Measurements from ENCODE around the gene NOSTRIN.

Gene NOSTRIN

GRCh38 chr2:168784993-168785392, 17.4 kb upstream of the NOSTRIN start:
- no peak overlapping the region for H3K18ac ChIP-seq (ENCODE audit: low read length)
- WGBS (ENCODE audit: extremely low coverage, insufficient coverage, insufficient read length): no CpG with 5 or more reads among the region's 3 CpGs
- H2AFZ ChIP-seq (ENCODE audit: insufficient read depth, low read length, poor library complexity): no peak overlapping the region
- DNase-seq: no peak
- H3K14ac ChIP-seq (ENCODE audit: low read length): no peak overlapping the region
- no peak overlapping the region for H3K23ac ChIP-seq (ENCODE audit: low read length)
- no peak overlapping the region for H3K4ac ChIP-seq (ENCODE audit: low read depth, low read length)
- no peak overlapping the region for H4K91ac ChIP-seq (ENCODE audit: low read depth, low read length)
- H3K79me2 ChIP-seq (ENCODE audit: control insufficient read depth, insufficient read depth, low read length, poor library complexity): no peaks in the 10 kb centered on the region
- no peak overlapping the region for H4K12ac ChIP-seq (ENCODE audit: low read depth, low read length)
- H3K4me1 ChIP-seq (ENCODE audit: control insufficient read depth in 1 of 2, insufficient read depth in 2 of 2, low read length in 2 of 2): peaks cover 2 to 3% of the 10 kb centered on the region in 2 experiments
- no peaks in the 10 kb centered on the region for H3K27me3 ChIP-seq (ENCODE audit: insufficient read depth, low read length)
- no peak overlapping the region for H3K9ac ChIP-seq (ENCODE audit: low read length)
- no peak overlapping the region for H2BK12ac ChIP-seq (ENCODE audit: low read length)
- no peak overlapping the region for H3K4me2 ChIP-seq (ENCODE audit: low read length)
- no peak overlapping the region for H3K4me3 ChIP-seq (ENCODE audit: low read depth, low read length)
- H3K27ac ChIP-seq (ENCODE audit: low read depth, low read length): no peak overlapping the region
- H3K9me3 ChIP-seq (ENCODE audit: insufficient read depth, low read depth, low read length): peaks cover 2% of the 10 kb centered on the region
- H3K36me3 ChIP-seq (ENCODE audit: control insufficient read depth in 1 of 2, insufficient read depth in 2 of 2, low read length in 2 of 2): no peaks in the 10 kb centered on the region
- no peak overlapping the region for H2BK5ac ChIP-seq (ENCODE audit: low read depth, low read length, poor library complexity)
- no peak overlapping the region for H2AK5ac ChIP-seq (ENCODE audit: low read length)
- H2BK120ac ChIP-seq (ENCODE audit: insufficient read depth, low read length, poor library complexity): no peak overlapping the region
- H4K8ac ChIP-seq (ENCODE audit: low read depth, low read length): no peak overlapping the region
- no peaks in the 10 kb centered on the region for H3K79me1 ChIP-seq (ENCODE audit: low read length)

GRCh38 chr2:168787098-168787781, 15.2 kb upstream of the NOSTRIN start:
- no peak overlapping the region for H2AK5ac ChIP-seq (ENCODE audit: low read length)
- peaks cover 0 to 2% of the 10 kb centered on the region in 2 experiments for H3K4me1 ChIP-seq (ENCODE audit: control insufficient read depth in 1 of 2, insufficient read depth in 2 of 2, low read length in 2 of 2)
- WGBS (ENCODE audit: extremely low coverage, insufficient coverage, insufficient read length): no CpG with 5 or more reads among the region's 3 CpGs
- H3K27ac ChIP-seq (ENCODE audit: low read depth, low read length): no peak overlapping the region
- H2BK12ac ChIP-seq (ENCODE audit: low read length): no peak overlapping the region
- no peak overlapping the region for H2AFZ ChIP-seq (ENCODE audit: insufficient read depth, low read length, poor library complexity)
- no peaks in the 10 kb centered on the region for H3K27me3 ChIP-seq (ENCODE audit: insufficient read depth, low read length)
- no peak overlapping the region for H2BK5ac ChIP-seq (ENCODE audit: low read depth, low read length, poor library complexity)
- H3K4me2 ChIP-seq (ENCODE audit: low read length): no peak overlapping the region
- no peak overlapping the region for H4K12ac ChIP-seq (ENCODE audit: low read depth, low read length)
- DNase-seq: peak in 1 of 2 donors; percentile 67
- H3K79me1 ChIP-seq (ENCODE audit: low read length): no peaks in the 10 kb centered on the region
- H3K79me2 ChIP-seq (ENCODE audit: control insufficient read depth, insufficient read depth, low read length, poor library complexity): no peaks in the 10 kb centered on the region
- no peak overlapping the region for H3K4me3 ChIP-seq (ENCODE audit: low read depth, low read length)
- H3K23ac ChIP-seq (ENCODE audit: low read length): peak overlapping the region; percentile 79
- no peak overlapping the region for H3K4ac ChIP-seq (ENCODE audit: low read depth, low read length)
- peaks cover 2% of the 10 kb centered on the region for H3K9me3 ChIP-seq (ENCODE audit: insufficient read depth, low read depth, low read length)
- H3K9ac ChIP-seq (ENCODE audit: low read length): no peak overlapping the region
- H2BK120ac ChIP-seq (ENCODE audit: insufficient read depth, low read length, poor library complexity): no peak overlapping the region
- H4K8ac ChIP-seq (ENCODE audit: low read depth, low read length): no peak overlapping the region
- no peak overlapping the region for H3K14ac ChIP-seq (ENCODE audit: low read length)
- no peak overlapping the region for H4K91ac ChIP-seq (ENCODE audit: low read depth, low read length)
- H3K18ac ChIP-seq (ENCODE audit: low read length): no peak overlapping the region
- H3K36me3 ChIP-seq (ENCODE audit: control insufficient read depth in 1 of 2, insufficient read depth in 2 of 2, low read length in 2 of 2): no peaks in the 10 kb centered on the region

- DNase-seq: no peak
- no peaks in the 10 kb centered on the region for H3K79me1 ChIP-seq (ENCODE audit: low read length)
Measured at GRCh38 chr2:168787782-168788376, 14.6 kb upstream of the NOSTRIN start.

GRCh38 chr2:168789776-168790175, 12.7 kb upstream of the NOSTRIN start:
- Histone ChIP-seq H2AFZ (ENCODE audit: insufficient read depth, low read length, poor library complexity) (no peak overlapping the region), H2BK12ac (ENCODE audit: low read length) (no peak overlapping the region), H3K18ac (ENCODE audit: low read length) (no peak overlapping the region), H3K36me3 (ENCODE audit: control insufficient read depth in 1 of 2, insufficient read depth in 2 of 2, low read length in 2 of 2) (no peaks in the 10 kb centered on the region), H2BK120ac (ENCODE audit: insufficient read depth, low read length, poor library complexity) (no peak overlapping the region), H2BK5ac (ENCODE audit: low read depth, low read length, poor library complexity) (no peak overlapping the region), H3K79me1 (ENCODE audit: low read length) (no peaks in the 10 kb centered on the region), H3K79me2 (ENCODE audit: control insufficient read depth, insufficient read depth, low read length, poor library complexity) (no peaks in the 10 kb centered on the region), H4K8ac (ENCODE audit: low read depth, low read length) (no peak overlapping the region), H3K23ac (ENCODE audit: low read length) (no peak overlapping the region), H3K9me3 (ENCODE audit: insufficient read depth, low read depth, low read length) (peaks cover 2% of the 10 kb centered on the region), H3K4me2 (ENCODE audit: low read length) (no peak overlapping the region), H3K4ac (ENCODE audit: low read depth, low read length) (no peak overlapping the region), H3K27ac (ENCODE audit: low read depth, low read length) (no peak overlapping the region), H3K27me3 (ENCODE audit: insufficient read depth, low read length) (no peaks in the 10 kb centered on the region), H3K4me1 (ENCODE audit: control insufficient read depth in 1 of 2, insufficient read depth in 2 of 2, low read length in 2 of 2) (peaks cover 0 to 2% of the 10 kb centered on the region in 2 experiments), H3K9ac (ENCODE audit: low read length) (no peak overlapping the region), H4K12ac (ENCODE audit: low read depth, low read length) (no peak overlapping the region), H3K4me3 (ENCODE audit: low read depth, low read length) (no peak overlapping the region), H3K14ac (ENCODE audit: low read length) (no peak overlapping the region), H4K91ac (ENCODE audit: low read depth, low read length) (no peak overlapping the region), H2AK5ac (ENCODE audit: low read length) (no peak overlapping the region)
- no peak for DNase-seq
- no CpG with 5 or more reads among the region's 7 CpGs for WGBS (ENCODE audit: extremely low coverage, insufficient coverage, insufficient read length)

More at GRCh38 chr2:168787782-168788376, 14.6 kb upstream of the NOSTRIN start:
- H2BK5ac ChIP-seq (ENCODE audit: low read depth, low read length, poor library complexity): no peak overlapping the region
- H2BK120ac ChIP-seq (ENCODE audit: insufficient read depth, low read length, poor library complexity): no peak overlapping the region
- no peaks in the 10 kb centered on the region for H3K36me3 ChIP-seq (ENCODE audit: control insufficient read depth in 1 of 2, insufficient read depth in 2 of 2, low read length in 2 of 2)
- H3K9me3 ChIP-seq (ENCODE audit: insufficient read depth, low read depth, low read length): peaks cover 2% of the 10 kb centered on the region
- H4K91ac ChIP-seq (ENCODE audit: low read depth, low read length): no peak overlapping the region
- no peak overlapping the region for H2AK5ac ChIP-seq (ENCODE audit: low read length)
- no peak overlapping the region for H3K4me2 ChIP-seq (ENCODE audit: low read length)
- H3K4ac ChIP-seq (ENCODE audit: low read depth, low read length): no peak overlapping the region
- no peak overlapping the region for H3K23ac ChIP-seq (ENCODE audit: low read length)
- no peak overlapping the region for H4K8ac ChIP-seq (ENCODE audit: low read depth, low read length)
- no peak overlapping the region for H3K4me3 ChIP-seq (ENCODE audit: low read depth, low read length)
- H2AFZ ChIP-seq (ENCODE audit: insufficient read depth, low read length, poor library complexity): no peak overlapping the region
- 100% methylated on average over 1 of the region's 1 CpG for WGBS (ENCODE audit: extremely low coverage, insufficient coverage, insufficient read length)
- no peak overlapping the region for H4K12ac ChIP-seq (ENCODE audit: low read depth, low read length)
- no peak overlapping the region for H2BK12ac ChIP-seq (ENCODE audit: low read length)
- H3K27ac ChIP-seq (ENCODE audit: low read depth, low read length): no peak overlapping the region
- no peak overlapping the region for H3K18ac ChIP-seq (ENCODE audit: low read length)
- peaks cover 0 to 2% of the 10 kb centered on the region in 2 experiments for H3K4me1 ChIP-seq (ENCODE audit: control insufficient read depth in 1 of 2, insufficient read depth in 2 of 2, low read length in 2 of 2)
- H3K79me2 ChIP-seq (ENCODE audit: control insufficient read depth, insufficient read depth, low read length, poor library complexity): no peaks in the 10 kb centered on the region
- H3K14ac ChIP-seq (ENCODE audit: low read length): no peak overlapping the region
- no peaks in the 10 kb centered on the region for H3K27me3 ChIP-seq (ENCODE audit: insufficient read depth, low read length)
- no peak overlapping the region for H3K9ac ChIP-seq (ENCODE audit: low read length)

Measured in trophoblast cell (in vitro differentiated cells and primary cell).